Transverse colon (tissue), 4 donors: ENCODE measurements around the gene MESD.

Experiments used
- EP300 ChIP-seq: sonication (generic); formaldehyde crosslinking; IDR thresholded peaks from one replicate; pipeline ENCODE4 v1.6.1; 2017; ENCODE audit warnings: antibody characterized with exemption, low read depth
- POLR2A ChIP-seq: fragments of 450-650 bp; IDR thresholded peaks from one replicate; pipeline ENCODE4 v1.6.1; 2016; ENCODE audit warnings: antibody characterized with exemption, mild to moderate bottlenecking, moderate library complexity
- POLR2AphosphoS5 ChIP-seq, 3 donors: sonication (generic); formaldehyde crosslinking; IDR thresholded peaks; one replicate each; pipeline ENCODE4 v1.6.1; 2016; ENCODE audit warnings: antibody characterized with exemption in 3 of 3
- TF ChIP-seq, protein P1 (sequence below), 5 experiments: fragments of 200-600 bp in 3 of 5; fragments of 450-650 bp in 2 of 5; sonication (generic) in 3 of 5; IDR thresholded peaks; 1 replicate in 2 of 5; 2 replicates in 3 of 5; pipeline ENCODE4 v1.5.1; 2016 to 2017; ENCODE audit warnings: antibody characterized with exemption in 5 of 5, inconsistent platforms in 3 of 5, mild to moderate bottlenecking in 2 of 5, moderate library complexity in 1 of 5

DNA sequence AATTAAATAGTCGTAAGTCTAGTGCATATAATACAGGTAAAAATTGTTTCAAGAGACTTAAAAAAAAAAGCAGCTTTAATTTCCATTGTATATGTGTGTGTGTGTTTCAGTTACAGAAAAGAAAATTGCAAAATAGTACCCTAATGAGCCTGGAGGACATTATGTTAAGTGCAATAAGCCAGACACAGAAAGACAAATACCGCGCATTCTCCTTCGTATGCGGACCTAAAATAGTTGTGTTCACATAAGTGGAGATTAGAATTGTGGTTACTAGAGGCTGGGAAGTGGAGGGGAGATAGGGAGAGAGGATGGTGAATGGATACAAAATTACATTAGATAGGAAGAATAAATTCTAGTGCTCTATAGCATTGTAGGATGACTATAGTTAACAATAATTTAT lies 3.6 kb downstream of the MESD start:
- TF ChIP-seq, protein P1, sequence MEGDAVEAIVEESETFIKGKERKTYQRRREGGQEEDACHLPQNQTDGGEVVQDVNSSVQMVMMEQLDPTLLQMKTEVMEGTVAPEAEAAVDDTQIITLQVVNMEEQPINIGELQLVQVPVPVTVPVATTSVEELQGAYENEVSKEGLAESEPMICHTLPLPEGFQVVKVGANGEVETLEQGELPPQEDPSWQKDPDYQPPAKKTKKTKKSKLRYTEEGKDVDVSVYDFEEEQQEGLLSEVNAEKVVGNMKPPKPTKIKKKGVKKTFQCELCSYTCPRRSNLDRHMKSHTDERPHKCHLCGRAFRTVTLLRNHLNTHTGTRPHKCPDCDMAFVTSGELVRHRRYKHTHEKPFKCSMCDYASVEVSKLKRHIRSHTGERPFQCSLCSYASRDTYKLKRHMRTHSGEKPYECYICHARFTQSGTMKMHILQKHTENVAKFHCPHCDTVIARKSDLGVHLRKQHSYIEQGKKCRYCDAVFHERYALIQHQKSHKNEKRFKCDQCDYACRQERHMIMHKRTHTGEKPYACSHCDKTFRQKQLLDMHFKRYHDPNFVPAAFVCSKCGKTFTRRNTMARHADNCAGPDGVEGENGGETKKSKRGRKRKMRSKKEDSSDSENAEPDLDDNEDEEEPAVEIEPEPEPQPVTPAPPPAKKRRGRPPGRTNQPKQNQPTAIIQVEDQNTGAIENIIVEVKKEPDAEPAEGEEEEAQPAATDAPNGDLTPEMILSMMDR (IDR thresholded peaks at IDR 0.05) = no peak
- TF ChIP-seq POLR2A (no peak), EP300 (no peak), POLR2AphosphoS5 (IDR thresholded peaks at IDR 0.05) (no peak)
